ENCODE data around the gene DLG2. TPM values are rescaled to one million over a fixed set of nuclear protein-coding genes. Genes with fewer than 3 reads are reported as not detected.
"Not testable (repeated sequence)": the region's sequence is repeated elsewhere in the genome, so short reads cannot be mapped to it uniquely, and the experiment has no call there.

Gene DLG2
- total RNA-seq, 1 experiment from 2014 or later: 0.20 TPM

- no peak for DNase-seq (ENCODE audit: low read depth)
- in situ Hi-C loops (cut with HindIII; ENCODE audit: low pct_unique_long_range_greater_than_20kb, low sequenced_read_pairs): no loop called here
These were observed 511.3 kb downstream of the DLG2 start for GRCh38 chr11:85115798-85116197.

DNA sequence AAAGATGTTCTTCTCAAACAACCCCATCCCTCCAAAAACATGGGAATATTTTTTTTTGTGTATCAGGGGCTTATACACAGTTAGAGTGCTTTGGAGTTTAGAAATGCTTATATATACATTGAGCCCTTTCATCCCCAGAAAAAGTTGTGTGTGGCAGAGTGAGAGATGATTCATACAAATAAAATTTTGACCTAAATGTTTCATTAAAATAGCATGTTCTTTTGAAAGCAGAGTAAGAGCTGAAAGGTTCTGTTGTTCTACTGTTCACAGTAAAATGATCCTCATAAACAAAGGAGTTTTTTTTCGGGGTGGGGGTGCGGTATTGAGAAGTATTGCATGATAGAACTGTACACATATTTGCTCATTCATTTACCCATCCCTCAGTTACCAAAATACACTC lies 512.4 kb downstream of the DLG2 start:
- no peak for DNase-seq (ENCODE audit: low read depth)
- in situ Hi-C loops (cut with HindIII; ENCODE audit: low pct_unique_long_range_greater_than_20kb, low sequenced_read_pairs): no loop called here

DNA sequence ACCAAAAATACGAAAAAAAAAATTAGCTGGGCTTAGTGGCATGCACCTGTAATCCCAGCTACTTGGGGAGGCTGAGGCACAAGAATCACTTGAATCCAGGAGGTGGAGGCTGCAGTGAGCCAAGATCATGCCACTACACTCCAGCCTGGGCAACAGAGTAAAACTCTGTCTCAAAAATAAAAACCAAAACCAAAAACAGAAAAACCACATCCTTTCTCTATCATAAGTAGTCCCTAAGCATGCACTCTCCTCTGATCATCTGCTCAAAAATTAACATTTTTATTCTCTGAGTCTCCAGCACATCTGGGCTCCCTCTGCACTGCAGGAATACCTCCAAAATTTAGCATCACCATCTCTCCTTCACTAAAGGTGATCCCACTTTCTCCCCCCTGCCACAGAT lies 516.9 kb downstream of the DLG2 start:
- DNase-seq (ENCODE audit: low read depth); in situ Hi-C loops (cut with HindIII; ENCODE audit: low pct_unique_long_range_greater_than_20kb, low sequenced_read_pairs): not testable (repeated sequence)

GRCh38 chr11:85109141-85109540 lies 518.0 kb downstream of the DLG2 start:
- DNase-seq (ENCODE audit: low read depth): no peak
- in situ Hi-C loops (cut with HindIII; ENCODE audit: low pct_unique_long_range_greater_than_20kb, low sequenced_read_pairs): no loop called here

DNA sequence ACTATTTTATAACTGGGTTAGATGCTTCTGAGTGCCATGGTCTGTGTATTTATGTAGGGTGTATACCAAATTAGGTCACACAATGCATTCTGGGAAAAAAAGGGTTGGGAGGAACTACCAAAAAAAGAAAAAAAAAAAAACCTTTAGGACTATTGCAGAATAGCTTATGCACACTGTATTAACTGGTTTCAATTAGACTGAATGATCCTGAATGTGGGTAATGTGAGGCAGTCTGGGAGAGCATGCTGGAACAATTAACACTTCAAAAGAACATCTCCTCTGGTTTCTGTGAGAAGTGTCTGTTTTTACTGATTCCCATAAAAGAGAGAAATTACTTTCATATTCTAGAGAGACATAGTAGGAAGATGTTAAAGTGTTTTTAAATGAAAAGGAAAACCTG lies 521.3 kb downstream of the DLG2 start:
- DNase-seq (ENCODE audit: low read depth): no peak
- in situ Hi-C loops (cut with HindIII; ENCODE audit: low pct_unique_long_range_greater_than_20kb, low sequenced_read_pairs): no loop called here

DNA sequence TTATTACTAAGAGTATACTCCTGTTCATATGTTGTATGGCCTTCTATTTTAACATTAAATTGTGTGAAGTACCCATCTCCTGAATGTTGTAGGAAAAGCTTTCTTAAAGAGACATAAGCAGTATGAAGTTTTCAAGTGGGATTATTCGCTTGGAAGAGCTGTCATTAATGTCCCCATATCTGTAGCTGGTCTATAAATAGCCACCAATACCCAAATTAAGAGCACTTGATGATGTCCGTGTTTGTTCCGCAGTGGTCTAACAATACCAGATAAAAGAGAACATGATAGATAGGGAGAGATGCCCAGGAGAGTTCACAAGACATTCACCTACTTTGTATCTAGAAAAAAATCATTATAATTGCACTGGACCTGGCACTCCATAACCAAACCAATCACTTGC lies 527.6 kb downstream of the DLG2 start:
- DNase-seq (ENCODE audit: low read depth): no peak
- in situ Hi-C loops (cut with HindIII; ENCODE audit: low pct_unique_long_range_greater_than_20kb, low sequenced_read_pairs): no loop called here

- in situ Hi-C loops (cut with HindIII; ENCODE audit: low pct_unique_long_range_greater_than_20kb, low sequenced_read_pairs): no loop called here
- no peak for DNase-seq (ENCODE audit: low read depth)
These were observed 528.1 kb downstream of the DLG2 start for GRCh38 chr11:85098996-85099395.

- in situ Hi-C loops (cut with HindIII; ENCODE audit: low pct_unique_long_range_greater_than_20kb, low sequenced_read_pairs): no loop called here
- DNase-seq (ENCODE audit: low read depth): no peak
These were observed 530.2 kb downstream of the DLG2 start for GRCh38 chr11:85096939-85097338.

- in situ Hi-C loops (cut with HindIII; ENCODE audit: low pct_unique_long_range_greater_than_20kb, low sequenced_read_pairs): no loop called here
- no peak for DNase-seq (ENCODE audit: low read depth)
These were observed 531.9 kb downstream of the DLG2 start for GRCh38 chr11:85095239-85095638.

DNA sequence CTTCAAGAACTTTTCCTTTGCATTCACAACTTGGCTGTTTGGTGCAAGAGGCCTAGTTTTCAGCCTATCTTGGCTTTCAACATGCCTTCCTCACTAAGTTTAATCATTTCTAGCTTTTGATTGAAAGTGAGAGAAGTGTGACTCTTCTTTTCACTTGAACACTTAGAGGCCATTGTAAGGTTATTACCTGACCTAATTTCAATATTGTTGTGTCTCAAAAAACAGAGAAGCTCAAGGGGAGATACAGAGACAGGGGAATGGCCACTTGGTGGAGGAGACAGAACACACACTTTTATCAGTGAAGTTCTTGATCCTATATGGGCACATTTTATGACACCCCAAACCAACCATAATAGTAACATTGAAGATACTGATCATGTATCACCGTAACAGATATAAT lies 532.3 kb downstream of the DLG2 start:
- in situ Hi-C loops (cut with HindIII; ENCODE audit: low pct_unique_long_range_greater_than_20kb, low sequenced_read_pairs): no loop called here
- no peak for DNase-seq (ENCODE audit: low read depth)

DNA sequence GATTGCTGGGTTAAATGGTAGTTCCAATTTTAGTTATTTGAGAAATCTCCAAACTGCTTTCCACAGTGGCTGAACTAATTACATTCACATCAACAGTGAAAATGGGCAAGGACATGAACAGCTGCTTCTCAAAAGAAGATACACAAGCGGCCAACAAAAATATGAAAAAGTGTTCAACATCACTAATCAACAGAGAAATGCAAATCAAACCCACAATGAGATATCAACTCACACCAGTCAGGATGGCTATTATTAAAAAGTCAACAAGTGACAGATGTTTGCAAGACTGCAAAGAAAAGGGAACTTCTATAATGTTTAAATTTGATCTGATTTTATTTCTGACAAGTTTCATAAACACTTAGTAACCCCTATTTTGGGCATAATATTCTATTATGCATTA lies 537.5 kb downstream of the DLG2 start:
- DNase-seq (ENCODE audit: low read depth): no peak
- in situ Hi-C loops (cut with HindIII; ENCODE audit: low pct_unique_long_range_greater_than_20kb, low sequenced_read_pairs): no loop called here

DNA sequence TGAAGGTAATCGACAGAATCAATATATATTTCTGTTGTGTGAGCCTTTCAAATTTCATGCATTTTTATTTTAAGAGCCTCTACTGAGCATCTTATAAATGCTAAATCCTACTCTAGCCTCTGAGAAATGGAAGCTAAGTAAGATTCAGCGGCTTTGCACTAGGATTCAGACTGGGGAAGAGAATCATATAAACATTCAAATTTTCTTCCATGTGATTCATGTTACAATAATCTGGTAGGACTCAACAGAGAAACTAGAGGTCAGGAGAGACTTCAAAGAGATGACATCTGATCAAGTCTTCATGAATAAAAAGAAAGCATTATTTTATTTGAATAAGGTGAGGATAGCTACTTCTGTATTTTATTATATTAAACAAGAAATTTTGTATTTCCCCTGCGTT lies 538.9 kb downstream of the DLG2 start:
- no peak for DNase-seq (ENCODE audit: low read depth)
- in situ Hi-C loops (cut with HindIII; ENCODE audit: low pct_unique_long_range_greater_than_20kb, low sequenced_read_pairs): no loop called here

DNA sequence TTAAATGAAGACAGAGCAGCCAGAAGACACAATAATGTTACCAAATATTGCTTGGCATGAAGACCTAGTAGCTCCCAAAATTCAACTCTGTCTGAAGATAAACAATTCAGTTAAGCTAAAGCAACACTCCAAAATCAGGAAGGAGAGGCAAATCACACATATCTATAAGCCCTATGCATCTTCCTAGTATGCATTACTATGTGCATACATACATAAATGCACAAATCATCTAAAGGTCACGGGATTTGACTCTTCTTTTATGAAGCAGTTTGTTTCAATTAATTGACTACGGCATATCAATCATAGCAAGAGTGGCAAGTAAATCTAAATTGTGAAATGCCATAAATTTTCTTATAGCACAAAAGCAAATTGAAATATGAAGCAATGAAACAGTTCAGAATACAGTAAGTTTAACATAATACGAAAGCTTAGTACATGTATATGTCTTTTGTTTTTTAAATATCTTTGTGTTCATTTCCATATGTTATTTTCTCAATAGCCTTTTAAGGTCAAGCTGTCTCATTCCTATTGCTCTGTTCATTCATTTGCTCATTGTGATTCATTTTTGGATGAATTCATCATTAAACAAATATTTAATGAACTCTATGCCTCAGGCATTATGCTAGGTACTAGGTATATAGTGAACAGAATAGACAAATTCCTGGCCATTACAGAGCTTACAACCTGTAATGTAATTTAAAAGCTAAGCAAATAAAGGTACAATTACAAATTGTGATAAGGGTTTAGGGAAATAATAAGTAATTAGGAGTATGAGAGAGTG lies 540.5 kb downstream of the DLG2 start:
- in situ Hi-C loops (cut with HindIII; ENCODE audit: low pct_unique_long_range_greater_than_20kb, low sequenced_read_pairs): no loop called here
- no peak for DNase-seq (ENCODE audit: low read depth)

DNA sequence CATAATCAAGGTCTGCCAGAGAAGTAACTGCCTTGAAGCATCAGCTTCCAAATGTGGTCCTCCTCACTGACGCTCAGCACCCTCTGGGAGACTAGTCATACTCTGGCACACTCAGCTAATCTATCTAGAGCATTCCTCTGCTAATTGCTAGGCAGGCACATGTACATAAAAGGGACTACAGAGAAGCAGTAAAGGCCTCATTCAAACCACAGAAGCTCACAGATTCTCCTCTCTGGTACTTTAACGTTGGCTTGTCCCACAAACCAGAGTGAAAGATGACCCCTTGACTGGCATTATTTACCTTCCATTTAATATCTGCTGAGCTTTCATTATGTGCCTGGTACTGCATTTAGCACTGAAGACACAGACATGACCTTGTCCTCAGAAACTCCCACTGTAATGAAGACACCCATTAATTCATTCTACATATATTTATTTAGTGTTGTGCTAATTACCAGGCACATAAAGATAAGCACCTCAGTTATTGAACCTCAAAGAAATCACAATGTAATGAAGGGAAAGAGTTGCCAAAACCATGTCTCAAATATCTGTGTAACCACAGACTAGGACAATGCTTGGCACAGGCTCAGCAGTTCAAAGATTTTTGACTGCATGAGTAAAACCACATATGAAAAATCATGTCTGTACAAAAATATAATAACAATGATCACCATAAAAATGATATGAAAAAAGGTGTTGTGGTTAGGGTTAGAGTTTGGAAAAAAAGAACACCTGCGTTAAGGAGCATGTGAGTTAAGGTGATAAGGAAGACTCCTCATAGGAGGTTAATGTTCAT lies 550.4 kb downstream of the DLG2 start:
- no peak for DNase-seq (ENCODE audit: low read depth)
- in situ Hi-C loops (cut with HindIII; ENCODE audit: low pct_unique_long_range_greater_than_20kb, low sequenced_read_pairs): no loop called here

DNA sequence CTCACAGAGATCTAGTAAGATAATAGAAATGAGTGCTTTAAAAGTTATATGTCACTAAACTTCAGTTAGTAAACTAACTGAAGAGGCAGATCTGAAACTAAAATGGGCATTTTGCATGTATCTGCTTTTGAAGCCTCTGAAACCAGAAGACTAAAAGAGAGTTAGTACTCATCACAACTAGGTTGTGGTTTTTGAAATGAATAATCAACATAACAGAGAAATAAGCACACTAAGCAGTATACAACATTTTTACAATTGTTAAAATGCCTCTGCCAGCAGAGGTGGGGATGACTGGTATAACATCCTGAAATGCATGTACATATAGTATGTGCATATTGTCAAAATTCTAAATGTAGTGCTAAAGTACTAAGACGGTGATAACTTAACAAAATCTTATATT lies 564.5 kb downstream of the DLG2 start:
- in situ Hi-C loops (cut with HindIII; ENCODE audit: low pct_unique_long_range_greater_than_20kb, low sequenced_read_pairs): no loop called here
- DNase-seq (ENCODE audit: low read depth): no peak

DNA sequence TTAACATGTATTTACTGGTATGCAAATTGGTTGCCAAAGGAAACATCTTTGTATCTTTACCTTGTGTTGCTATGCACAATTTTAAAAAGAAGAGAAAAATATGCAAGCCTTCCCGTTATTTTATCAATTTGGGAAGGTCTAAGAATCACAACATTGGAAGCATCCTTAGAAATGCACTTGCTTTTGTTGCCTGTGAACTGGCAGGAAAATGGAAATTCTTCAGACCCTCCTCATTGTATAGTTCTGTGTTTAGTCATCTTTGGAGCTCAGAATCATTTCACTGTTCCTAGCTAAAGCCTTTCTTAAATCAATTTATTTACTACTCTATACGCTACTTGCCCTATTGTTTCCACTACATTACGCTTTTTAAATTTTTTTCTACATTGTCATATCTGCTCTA lies 574.5 kb downstream of the DLG2 start:
- DNase-seq (ENCODE audit: low read depth): no peak
- in situ Hi-C loops (cut with HindIII; ENCODE audit: low pct_unique_long_range_greater_than_20kb, low sequenced_read_pairs): no loop called here

DNA sequence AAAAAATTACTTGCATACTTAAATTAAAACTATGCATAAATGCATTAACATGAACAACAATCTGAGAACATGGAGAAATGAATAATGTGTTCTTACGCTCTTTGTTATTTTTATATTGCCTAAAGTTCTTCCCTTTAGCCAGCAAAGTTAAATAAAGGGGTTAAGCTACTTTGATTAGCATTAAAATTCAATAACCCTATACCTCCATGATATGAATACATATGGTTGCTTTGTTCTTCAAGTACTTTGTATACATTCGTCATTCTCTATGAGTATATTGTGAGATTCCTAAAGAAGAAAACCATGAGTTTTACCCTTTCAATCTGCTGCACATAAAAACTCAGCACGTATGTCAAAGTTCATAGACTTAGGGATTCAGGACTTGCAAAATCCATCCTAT lies 578.3 kb downstream of the DLG2 start:
- in situ Hi-C loops (cut with HindIII; ENCODE audit: low pct_unique_long_range_greater_than_20kb, low sequenced_read_pairs): no loop called here
- no peak for DNase-seq (ENCODE audit: low read depth)

GRCh38 chr11:85045716-85046115 lies 581.4 kb downstream of the DLG2 start:
- in situ Hi-C loops (cut with HindIII; ENCODE audit: low pct_unique_long_range_greater_than_20kb, low sequenced_read_pairs): no loop called here
- DNase-seq (ENCODE audit: low read depth): no peak

DNA sequence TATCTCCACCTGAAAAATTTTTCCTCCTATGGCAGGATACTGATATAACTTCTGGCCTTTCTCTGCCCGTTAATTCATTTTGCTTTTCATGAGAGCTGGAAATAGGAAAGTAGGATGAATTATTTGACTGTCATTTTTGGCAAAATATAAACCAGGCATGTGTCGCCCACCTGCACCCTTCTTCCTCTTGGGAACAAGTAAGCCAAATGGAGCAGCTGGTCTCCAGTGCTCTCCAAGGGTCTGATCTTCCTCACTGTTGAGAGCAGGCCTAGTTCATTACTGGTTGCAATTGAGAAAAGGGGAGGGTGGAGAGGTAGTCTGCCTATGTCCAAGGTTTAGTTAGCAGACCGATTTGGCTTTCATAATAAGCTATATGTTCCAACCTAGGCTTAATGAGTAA lies 582.2 kb downstream of the DLG2 start:
- in situ Hi-C loops (cut with HindIII; ENCODE audit: low pct_unique_long_range_greater_than_20kb, low sequenced_read_pairs): no loop called here
- DNase-seq (ENCODE audit: low read depth): no peak

DNA sequence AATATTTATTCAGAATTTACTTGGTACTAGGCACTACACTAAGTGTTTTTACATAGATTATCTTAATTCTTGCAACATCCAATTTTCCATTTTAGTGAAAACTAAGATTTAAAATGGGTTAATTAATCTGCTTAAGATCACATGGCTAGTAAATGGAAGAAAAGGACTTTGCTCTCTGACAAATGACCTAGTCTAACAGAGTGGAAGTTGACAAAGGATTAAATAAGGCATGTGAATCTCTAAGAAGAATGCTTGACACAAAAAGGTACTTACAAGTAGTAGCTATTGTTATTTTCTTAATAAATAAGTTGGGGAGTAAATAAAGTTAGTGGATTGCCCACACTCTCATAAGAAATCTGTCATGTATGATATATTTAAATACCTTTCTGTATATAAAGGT lies 584.8 kb downstream of the DLG2 start:
- DNase-seq (ENCODE audit: low read depth): no peak
- in situ Hi-C loops (cut with HindIII; ENCODE audit: low pct_unique_long_range_greater_than_20kb, low sequenced_read_pairs): no loop called here
